ENCODE measurements around the gene DLX3.

DLX3 gene

DNA sequence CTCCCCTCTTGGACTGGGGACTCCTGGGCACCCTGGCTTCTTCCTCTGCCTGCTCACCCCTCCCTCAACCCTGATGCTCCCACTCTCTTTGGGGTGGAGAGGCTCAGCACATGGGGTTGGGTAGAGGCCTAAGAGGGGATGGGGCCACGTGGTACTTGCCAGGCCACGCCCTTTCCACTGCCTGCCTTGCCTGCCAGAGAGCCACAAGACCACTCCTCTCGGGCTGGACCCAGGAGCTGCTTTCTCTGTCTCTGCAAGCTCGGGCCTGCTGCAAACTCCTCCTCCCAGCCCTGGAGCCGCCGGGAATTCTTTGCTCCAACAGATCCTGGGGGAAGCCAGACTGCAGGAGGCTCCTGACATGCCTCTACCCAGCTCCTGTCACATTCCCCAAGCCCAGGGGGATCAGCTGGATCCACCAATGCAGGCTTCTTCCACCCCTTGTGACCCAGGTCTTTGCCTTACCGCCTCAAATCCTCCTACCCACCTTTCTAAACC lies 14.3 kb downstream of the DLX3 start:
- no peaks in the 10 kb centered on the region for H3K36me3 ChIP-seq (ENCODE audit: low read depth)
- DNase-seq (ENCODE audit: low spot score) (no peak), ATAC-seq (ENCODE audit: low read depth) (peak; percentile 74)
- TF ChIP-seq, protein P1, sequence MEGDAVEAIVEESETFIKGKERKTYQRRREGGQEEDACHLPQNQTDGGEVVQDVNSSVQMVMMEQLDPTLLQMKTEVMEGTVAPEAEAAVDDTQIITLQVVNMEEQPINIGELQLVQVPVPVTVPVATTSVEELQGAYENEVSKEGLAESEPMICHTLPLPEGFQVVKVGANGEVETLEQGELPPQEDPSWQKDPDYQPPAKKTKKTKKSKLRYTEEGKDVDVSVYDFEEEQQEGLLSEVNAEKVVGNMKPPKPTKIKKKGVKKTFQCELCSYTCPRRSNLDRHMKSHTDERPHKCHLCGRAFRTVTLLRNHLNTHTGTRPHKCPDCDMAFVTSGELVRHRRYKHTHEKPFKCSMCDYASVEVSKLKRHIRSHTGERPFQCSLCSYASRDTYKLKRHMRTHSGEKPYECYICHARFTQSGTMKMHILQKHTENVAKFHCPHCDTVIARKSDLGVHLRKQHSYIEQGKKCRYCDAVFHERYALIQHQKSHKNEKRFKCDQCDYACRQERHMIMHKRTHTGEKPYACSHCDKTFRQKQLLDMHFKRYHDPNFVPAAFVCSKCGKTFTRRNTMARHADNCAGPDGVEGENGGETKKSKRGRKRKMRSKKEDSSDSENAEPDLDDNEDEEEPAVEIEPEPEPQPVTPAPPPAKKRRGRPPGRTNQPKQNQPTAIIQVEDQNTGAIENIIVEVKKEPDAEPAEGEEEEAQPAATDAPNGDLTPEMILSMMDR (IDR thresholded peaks at IDR 0.05; ENCODE audit: poor library complexity, severe bottlenecking), result no peak
- H3K27me3 ChIP-seq (ENCODE audit: insufficient read depth, poor library complexity, severe bottlenecking), result no peaks in the 10 kb centered on the region
- H3K9me3 ChIP-seq (ENCODE audit: severe bottlenecking), result no peaks in the 10 kb centered on the region
- peak overlapping the region; percentile 7 for H3K27ac ChIP-seq (ENCODE audit: poor library complexity, severe bottlenecking)
- H3K4me3 ChIP-seq (ENCODE audit: severe bottlenecking), result no peak overlapping the region
- peaks cover 28% of the 10 kb centered on the region for H3K4me1 ChIP-seq (ENCODE audit: insufficient read depth, poor library complexity, severe bottlenecking)

DNA sequence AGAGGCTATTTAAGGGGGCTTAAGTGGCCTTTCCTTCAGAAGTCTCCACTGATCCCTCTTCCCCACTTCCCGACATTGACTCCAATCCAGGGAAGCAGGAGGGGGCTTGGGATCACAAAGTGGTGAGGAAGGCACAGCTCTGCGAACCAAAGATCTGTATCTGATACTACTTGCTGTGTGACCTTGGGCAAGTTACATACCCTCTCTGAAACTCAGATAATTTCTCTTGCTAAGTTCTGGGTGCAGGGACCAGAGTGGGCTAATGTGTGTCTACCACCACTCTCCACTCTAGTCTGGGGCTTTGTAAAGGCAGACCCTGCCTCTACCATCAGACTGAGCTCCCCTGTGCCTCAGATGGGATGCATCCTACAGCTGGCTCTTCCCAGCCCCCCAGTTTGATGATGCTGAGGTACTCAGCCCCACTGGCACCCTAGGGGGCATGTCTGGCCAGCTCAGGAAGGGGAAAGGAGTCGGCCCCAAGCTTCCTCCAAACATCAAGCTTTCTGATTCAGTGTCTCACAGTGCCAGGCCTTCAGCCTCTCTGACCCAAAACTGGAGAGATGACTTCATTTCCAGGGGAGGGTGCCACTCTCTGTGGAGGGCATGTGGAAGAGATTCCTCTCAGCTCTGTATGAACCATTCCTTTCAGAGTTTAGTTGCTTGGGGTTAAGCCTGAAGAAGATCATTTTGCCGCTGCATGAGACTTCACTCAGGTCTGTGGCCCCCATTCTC lies 15.1 kb downstream of the DLX3 start:
- no peak for DNase-seq (ENCODE audit: low spot score)
- TF ChIP-seq, protein P1 (IDR thresholded peaks at IDR 0.05; ENCODE audit: poor library complexity, severe bottlenecking), result no peak
- ATAC-seq (ENCODE audit: low read depth), result peak; percentile 37; the same call in 2 of the 3 replicates
- H3K27me3 ChIP-seq (ENCODE audit: insufficient read depth, poor library complexity, severe bottlenecking), result no peaks in the 10 kb centered on the region
- H3K4me3 ChIP-seq (ENCODE audit: severe bottlenecking), result no peak overlapping the region
- H3K36me3 ChIP-seq (ENCODE audit: low read depth), result no peaks in the 10 kb centered on the region
- peaks cover 28% of the 10 kb centered on the region for H3K4me1 ChIP-seq (ENCODE audit: insufficient read depth, poor library complexity, severe bottlenecking)
- H3K27ac ChIP-seq (ENCODE audit: poor library complexity, severe bottlenecking), result peak overlapping the region; percentile 7
- H3K9me3 ChIP-seq (ENCODE audit: severe bottlenecking), result no peaks in the 10 kb centered on the region

DNA sequence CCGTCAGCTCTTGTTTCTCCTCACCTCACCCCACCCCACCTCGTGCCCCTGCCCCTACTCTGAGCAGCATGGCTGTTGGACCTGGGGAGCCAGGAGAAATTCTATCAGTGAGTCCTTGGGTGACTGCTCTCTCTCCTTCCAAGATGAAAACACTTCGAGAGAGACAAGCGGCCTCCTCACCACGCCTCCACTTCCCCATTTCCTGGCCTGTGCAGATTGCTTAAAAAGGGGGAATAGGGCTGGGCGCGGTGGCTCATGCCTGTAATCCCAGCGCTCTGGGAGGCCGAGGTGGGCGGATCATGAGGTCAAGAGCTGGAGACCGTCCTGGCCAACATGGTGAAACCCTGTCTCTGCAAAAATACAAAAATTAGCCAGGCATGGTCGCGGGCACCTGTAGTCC lies 16.5 kb downstream of the DLX3 start:
- peaks cover 5% of the 10 kb centered on the region for H3K27me3 ChIP-seq (ENCODE audit: insufficient read depth, poor library complexity, severe bottlenecking)
- DNase-seq (ENCODE audit: low spot score), result no peak

DNA sequence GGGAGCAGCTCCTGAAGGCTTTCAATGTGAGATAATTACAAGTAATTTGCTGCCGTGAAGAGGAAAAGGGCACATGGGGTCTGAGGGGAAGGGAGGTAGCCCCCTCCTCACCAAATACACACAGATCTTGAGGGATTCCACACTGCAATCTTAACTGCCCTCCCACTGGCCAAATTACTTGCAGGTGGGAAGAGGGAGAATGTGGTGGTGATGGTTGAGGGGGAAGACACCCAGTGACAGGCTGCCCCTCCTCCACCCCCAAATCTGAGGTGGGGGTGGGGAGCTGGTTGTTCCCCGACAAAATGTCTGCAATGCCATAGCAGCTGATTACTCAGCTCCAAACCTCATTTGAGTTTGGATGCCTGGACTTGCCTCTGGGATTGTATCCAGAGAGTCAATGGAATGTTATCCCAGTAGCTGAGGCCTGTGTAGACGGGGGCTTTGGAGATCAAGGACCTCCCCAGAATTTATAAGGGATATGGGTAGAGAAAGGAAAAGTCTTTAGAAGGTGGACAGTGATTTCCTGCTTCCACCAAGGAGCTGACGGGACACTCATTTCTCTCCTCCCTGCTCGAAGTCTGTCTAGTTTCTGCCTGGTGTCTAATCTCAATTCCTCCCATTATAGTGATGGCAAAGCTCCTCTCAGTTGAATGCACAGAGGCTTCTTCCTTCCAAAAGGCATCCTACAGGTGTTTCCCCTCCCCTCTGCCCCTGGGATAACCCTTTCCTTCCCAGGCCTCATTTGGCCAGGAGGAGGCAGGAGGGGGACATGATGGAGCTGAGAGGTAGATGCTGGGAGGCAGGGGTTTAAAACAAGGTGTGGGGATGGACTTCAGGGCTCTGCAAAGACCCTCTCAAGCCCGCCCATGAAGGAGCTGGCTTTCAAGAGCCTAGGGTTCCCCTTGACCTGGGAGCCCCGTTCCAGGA lies 17.3 kb downstream of the DLX3 start:
- Histone ChIP-seq H3K4me1 (ENCODE audit: insufficient read depth, poor library complexity, severe bottlenecking) (peaks cover 28% of the 10 kb centered on the region), H3K9me3 (ENCODE audit: severe bottlenecking) (no peaks in the 10 kb centered on the region), H3K27me3 (ENCODE audit: insufficient read depth, poor library complexity, severe bottlenecking) (peaks cover 5% of the 10 kb centered on the region), H3K4me3 (ENCODE audit: severe bottlenecking) (no peak overlapping the region), H3K27ac (ENCODE audit: poor library complexity, severe bottlenecking) (peak overlapping the region; percentile 27), H3K36me3 (ENCODE audit: low read depth) (no peaks in the 10 kb centered on the region)
- no peak for ATAC-seq (ENCODE audit: low read depth)
- DNase-seq (ENCODE audit: low spot score), result no peak
- TF ChIP-seq, protein P1 (IDR thresholded peaks at IDR 0.05; ENCODE audit: poor library complexity, severe bottlenecking), result no peak

More for the DNA sequence above, 16.5 kb downstream of the DLX3 start:
- no peak for ATAC-seq (ENCODE audit: low read depth)
- H3K36me3 ChIP-seq (ENCODE audit: low read depth), result no peaks in the 10 kb centered on the region
- TF ChIP-seq, protein P1 (IDR thresholded peaks at IDR 0.05; ENCODE audit: poor library complexity, severe bottlenecking), result no peak
- no peak overlapping the region for H3K4me3 ChIP-seq (ENCODE audit: severe bottlenecking)
- H3K9me3 ChIP-seq (ENCODE audit: severe bottlenecking), result no peaks in the 10 kb centered on the region
- H3K27ac ChIP-seq (ENCODE audit: poor library complexity, severe bottlenecking), result peak overlapping the region; percentile 27
- H3K4me1 ChIP-seq (ENCODE audit: insufficient read depth, poor library complexity, severe bottlenecking), result peaks cover 28% of the 10 kb centered on the region

Data from RWPE2 (cell line).